K562 (cell line): Measurements from ENCODE around the gene COQ2. TPM values are rescaled to one million over a fixed set of nuclear protein-coding genes. Genes with fewer than 3 reads are reported as not detected.

Experiments used
- ATAC-seq: fragments of 200-7000 bp; cut with Tn5 transposase; 3 replicates; pipeline ENCODE4 v1.9.1; 2020; ENCODE audit warnings: moderate library complexity
- BruUV-seq: library from RNA; stranded (reverse); fragments of 400-500 nt; replicated peaks from 2 replicates; lab custom pipeline; 2021; lab: Mats Ljungman, UMichigan
- CTCF ChIA-PET: fragments of 300-600 bp; formaldehyde crosslinking; extraction: SDS; loops from one replicate; lab custom pipeline; 2021; ENCODE audit warnings: low intra/inter-chr PET ratio; lab: Yijun Ruan, JAX
- POLR2A ChIA-PET: fragments of 300-600, 350-650 bp; sonication (Branson Sonifier 250); formaldehyde crosslinking; extraction: SDS; loops from one replicate; lab custom pipeline; 2021; ENCODE audit warnings: antibody characterized with exemption, inconsistent platforms; lab: Yijun Ruan, JAX
- DNase-seq, 4 experiments: peaks; one replicate each; pipeline versions ENCODE4 v3.0.0 to v3.0.0-alpha.2; 2011 to 2018; ENCODE audit warnings: low spot score in 3 of 4, mixed read lengths in 3 of 4; ENCODE audit errors: extremely low read depth in 1 of 4
- FAIRE-seq: peaks from 2 replicates; lab custom pipeline; 2011; peaks lifted over from hg19 to GRCh38; lab: Jason Lieb, UNC
- H2AFZ ChIP-seq: 2 replicates; pipeline ENCODE4 v1.6.0; 2011; ENCODE audit warnings: low read depth, low read length, control low read depth, inconsistent platforms
- H3K27ac ChIP-seq: fragments of 200-600 bp; 3 replicates; pipeline ENCODE4 v1.8.0; 2011; ENCODE audit warnings: low read depth, mild to moderate bottlenecking, control low read depth, inconsistent platforms, low read length, moderate library complexity, mixed read lengths; ENCODE audit errors: extremely low read depth
- H3K27me3 ChIP-seq, 2 experiments: fragments of 300-600 bp in 1 of 2; 2 replicates in 1 of 2; 3 replicates in 1 of 2; pipeline versions ENCODE4 v1.6.0 to v1.8.0; 2011; ENCODE audit warnings: inconsistent platforms in 2 of 2, low read length in 2 of 2, mild to moderate bottlenecking in 1 of 2, mixed read lengths in 1 of 2, moderate library complexity in 1 of 2; ENCODE audit not compliant: control insufficient read depth in 2 of 2, insufficient read depth in 2 of 2
- H3K36me3 ChIP-seq: fragments of 300-600 bp; 3 replicates; pipeline ENCODE4 v1.8.0; 2011; ENCODE audit warnings: mild to moderate bottlenecking, low read length, inconsistent platforms; ENCODE audit not compliant: control insufficient read depth, insufficient read depth
- H3K4me1 ChIP-seq, 2 experiments: fragments of 200-600 bp in 1 of 2; replicated peaks in 1 of 2; 2 replicates in 1 of 2; 3 replicates in 1 of 2; pipeline versions ENCODE4 v1.5.1 to v1.8.0; 2011; ENCODE audit warnings: inconsistent platforms in 2 of 2, low read length in 2 of 2, mild to moderate bottlenecking in 1 of 2, mixed read lengths in 1 of 2, moderate library complexity in 1 of 2; ENCODE audit not compliant: control insufficient read depth in 2 of 2, insufficient read depth in 2 of 2
- H3K4me2 ChIP-seq: 2 replicates; pipeline ENCODE4 v1.6.1; 2011; ENCODE audit warnings: low read length, control low read depth, inconsistent platforms, mixed read lengths; ENCODE audit not compliant: insufficient read depth
- H3K4me3 ChIP-seq: fragments of 200-600 bp; sonication (generic), shearing (Covaris generic); 2 replicates; pipeline ENCODE4 v1.5.1; 2016; ENCODE audit warnings: control low read depth, inconsistent platforms
- H3K79me2 ChIP-seq: fragments of 200-600 bp; 3 replicates; pipeline ENCODE4 v1.8.0; 2011; ENCODE audit warnings: low read length, inconsistent platforms; ENCODE audit not compliant: control insufficient read depth, insufficient read depth
- H3K9ac ChIP-seq, 2 experiments: 2 replicates each; pipeline versions ENCODE4 v1.6.0 to v1.6.1; 2011; ENCODE audit warnings: low read depth in 2 of 2, low read length in 2 of 2, control low read depth in 1 of 2, inconsistent platforms in 1 of 2, mild to moderate bottlenecking in 1 of 2, mixed read lengths in 1 of 2; ENCODE audit not compliant: insufficient read depth in 1 of 2
- H3K9me1 ChIP-seq: one replicate; pipeline ENCODE4 v1.6.0; 2011; ENCODE audit warnings: inconsistent platforms, mild to moderate bottlenecking, low read length, moderate library complexity; ENCODE audit not compliant: control insufficient read depth, insufficient read depth
- H3K9me3 ChIP-seq: replicated peaks from 2 replicates; pipeline ENCODE4 v1.5.1; 2011; ENCODE audit warnings: low read depth, low read length, inconsistent platforms; ENCODE audit not compliant: control insufficient read depth, insufficient read depth
- H4K20me1 ChIP-seq: replicated peaks from 2 replicates; pipeline ENCODE4 v1.6.1; 2011; ENCODE audit warnings: low read length, inconsistent platforms, mixed read lengths; ENCODE audit not compliant: control insufficient read depth, insufficient read depth
- AFF4 ChIP-seq: sonication (generic); formaldehyde crosslinking; IDR thresholded peaks from 2 replicates; pipeline ENCODE4 v1.8.0; 2023; ENCODE audit warnings: mild to moderate bottlenecking, missing genetic modification reagents
- ARNT ChIP-seq, 2 experiments: fragments of 450-650 bp; IDR thresholded peaks; 2 replicates each; pipeline ENCODE4 v1.6.1; 2016; ENCODE audit warnings: mild to moderate bottlenecking in 1 of 2
- FOXA3 ChIP-seq, 2 experiments: fragments of 450-650 bp in 1 of 2; sonication (generic) in 1 of 2; formaldehyde crosslinking; IDR thresholded peaks in 1 of 2; conservative IDR thresholded peaks in 1 of 2; 2 replicates each; pipeline versions ENCODE4 v1.4.0 to v1.8.0; 2020 to 2022; ENCODE audit warnings: mild to moderate bottlenecking in 2 of 2, missing genetic modification reagents in 1 of 2
- FOXJ2 ChIP-seq: fragments of 200-800 bp; sonication (Bioruptor generic); IDR thresholded peaks from 2 replicates; pipeline ENCODE4 v1.6.1; 2016; ENCODE audit warnings: missing genetic modification characterization, missing compliant biosample characterization
- GABPB1 ChIP-seq: sonication (generic); formaldehyde crosslinking; IDR thresholded peaks from 2 replicates; pipeline ENCODE4 v1.8.0; 2022; ENCODE audit warnings: mild to moderate bottlenecking, missing genetic modification reagents
- IFI16 ChIP-seq: fragments of 250-450 bp; sonication (Bioruptor Pico); IDR thresholded peaks from 2 replicates; pipeline ENCODE4 v2.1.2; 2022; ENCODE audit warnings: mild to moderate bottlenecking, inconsistent platforms
- NRF1 ChIP-seq, 2 experiments: fragments of 450-650 bp; IDR thresholded peaks in 1 of 2; conservative IDR thresholded peaks in 1 of 2; 2 replicates each; pipeline ENCODE4 v1.6.1; 2014; ENCODE audit warnings: mild to moderate bottlenecking in 2 of 2
- RBM39 ChIP-seq: fragments of 200-400 bp; formaldehyde crosslinking; optimal IDR thresholded peaks from 2 replicates; pipeline ENCODE3; 2018; ENCODE audit warnings: low read depth, low read length
- ZNF146 ChIP-seq: IDR thresholded peaks from one replicate; pipeline ENCODE4 v1.6.1; 2018; ENCODE audit warnings: missing compliant biosample characterization; ENCODE audit not compliant: unreplicated experiment
- ZNF224 ChIP-seq: sonication (generic); formaldehyde crosslinking; IDR thresholded peaks from 2 replicates; pipeline ENCODE4 v1.8.0; 2022; ENCODE audit warnings: mild to moderate bottlenecking, missing genetic modification reagents
- ZNF561 ChIP-seq: fragments of 450-650 bp; formaldehyde crosslinking; conservative IDR thresholded peaks from 2 replicates; pipeline ENCODE4 v1.4.0; 2020; ENCODE audit warnings: mild to moderate bottlenecking, moderate library complexity
- WGBS: fragments of 100-300 bp; shearing (Covaris generic); methylation state at CpG from one replicate; pipeline ENCODE4 v1.1.6; 2016; ENCODE audit warnings: low coverage, mixed read lengths; ENCODE audit not compliant: insufficient coverage; ENCODE audit errors: missing lambda C conversion rate; 5-methylcytosine and 5-hydroxymethylcytosine counted together
- in situ Hi-C: fragments of 300-500 bp; cut with MboI; formaldehyde crosslinking; loops from 4 replicates; pipeline ENCODE4 v1.15.0; 2018; ENCODE audit warnings: inconsistent platforms, mixed read lengths
- intact Hi-C: fragments of 100-400 bp; cut with micrococcal nuclease; formaldehyde crosslinking; loops from 2 replicates; pipeline ENCODE4 v1.14.2; 2022
- polyA plus RNA-seq, 8 experiments: library from polyadenylated mRNA; depleted of rRNA in 4 of 8; stranded (reverse) in 5 of 8; unstranded in 3 of 8; fragments of >200 nt; fragmentation: Nextera tagmentation in 2 of 8; fragmentation: Illumina TruSeq in 1 of 8; extraction: Ambion mirVana in 2 of 8; extraction: Trizol in 1 of 8; gene quantifications; 2 replicates each; pipeline versions ENCODE4 v1.2.1 to v1.2.3, GENCODE V29; 2011 to 2014; ENCODE audit warnings: inconsistent platforms in 1 of 8, missing spikeins in 1 of 8
- total RNA-seq, 7 experiments: library from RNA; depleted of rRNA in 6 of 7; stranded (reverse); fragments of >200 nt in 6 of 7; fragmentation: Illumina TruSeq in 2 of 7; extraction: Trizol in 2 of 7; gene quantifications; 2 replicates each; pipeline versions ENCODE4 v1.2.1 to v1.2.3, GENCODE V29; 2011 to 2021; ENCODE audit warnings: low replicate concordance in 1 of 7
- TF ChIP-seq, protein P1 (sequence below): fragments of 250-450 bp; sonication (Bioruptor Pico); IDR thresholded peaks from 2 replicates; pipeline ENCODE4 v1.9.0; 2021; ENCODE audit warnings: mild to moderate bottlenecking, inconsistent platforms
- TF ChIP-seq, protein P2 (sequence below), 2 experiments: fragments of 450-650 bp; conservative IDR thresholded peaks; 2 replicates each; pipeline ENCODE4 v1.6.1; 2017; ENCODE audit warnings: mild to moderate bottlenecking in 2 of 2, moderate library complexity in 2 of 2
- TF ChIP-seq, protein P3 (sequence below): fragments of 250-450 bp; sonication (Bioruptor Pico); IDR thresholded peaks from 2 replicates; pipeline ENCODE4 v1.4.0; 2020; ENCODE audit warnings: mild to moderate bottlenecking, moderate library complexity

Gene COQ2
- total and polyA plus RNA-seq, 9 of the 15 experiments (the other 6 are each of a cell fraction or from before 2014, with no cell fraction given) = 1.9 to 13.5 (median 11.8) TPM

GRCh38 chr4:83323136-83323535 lies 38.5 kb upstream of the COQ2 start:
- no peak for DNase-seq
- ChIA-PET CTCF (no interaction called here), POLR2A (no interaction called here)
- no peak overlapping the region for H3K27ac ChIP-seq
- no peak overlapping the region for H3K4me3 ChIP-seq
- no peaks in the 10 kb centered on the region for H3K79me2 ChIP-seq
- no peak overlapping the region for H3K4me2 ChIP-seq
- H3K4me1 ChIP-seq = no peaks in the 10 kb centered on the region
- 0% methylated on average over 3 of the region's 3 CpGs for WGBS
- in situ Hi-C loops = no loop called here
- no peak overlapping the region for H3K9ac ChIP-seq
- H4K20me1 ChIP-seq = no peaks in the 10 kb centered on the region
- no peak for ATAC-seq
- no peak for FAIRE-seq
- H3K9me3 ChIP-seq = no peaks in the 10 kb centered on the region
- intact Hi-C loops = no loop called here
- no TSS peak for BruUV-seq
- peaks cover 34 to 44% of the 10 kb centered on the region in 2 experiments; a peak in 4 of 5 replicates for H3K27me3 ChIP-seq
- no peak overlapping the region for H2AFZ ChIP-seq
- no peaks in the 10 kb centered on the region for H3K36me3 ChIP-seq
- H3K9me1 ChIP-seq = no peaks in the 10 kb centered on the region
- TF ChIP-seq, protein P1, sequence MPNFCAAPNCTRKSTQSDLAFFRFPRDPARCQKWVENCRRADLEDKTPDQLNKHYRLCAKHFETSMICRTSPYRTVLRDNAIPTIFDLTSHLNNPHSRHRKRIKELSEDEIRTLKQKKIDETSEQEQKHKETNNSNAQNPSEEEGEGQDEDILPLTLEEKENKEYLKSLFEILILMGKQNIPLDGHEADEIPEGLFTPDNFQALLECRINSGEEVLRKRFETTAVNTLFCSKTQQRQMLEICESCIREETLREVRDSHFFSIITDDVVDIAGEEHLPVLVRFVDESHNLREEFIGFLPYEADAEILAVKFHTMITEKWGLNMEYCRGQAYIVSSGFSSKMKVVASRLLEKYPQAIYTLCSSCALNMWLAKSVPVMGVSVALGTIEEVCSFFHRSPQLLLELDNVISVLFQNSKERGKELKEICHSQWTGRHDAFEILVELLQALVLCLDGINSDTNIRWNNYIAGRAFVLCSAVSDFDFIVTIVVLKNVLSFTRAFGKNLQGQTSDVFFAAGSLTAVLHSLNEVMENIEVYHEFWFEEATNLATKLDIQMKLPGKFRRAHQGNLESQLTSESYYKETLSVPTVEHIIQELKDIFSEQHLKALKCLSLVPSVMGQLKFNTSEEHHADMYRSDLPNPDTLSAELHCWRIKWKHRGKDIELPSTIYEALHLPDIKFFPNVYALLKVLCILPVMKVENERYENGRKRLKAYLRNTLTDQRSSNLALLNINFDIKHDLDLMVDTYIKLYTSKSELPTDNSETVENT (CRISPR knock-in tag) = no peak
- no peak for TF ChIP-seq NRF1 (conservative IDR thresholded peaks at IDR 0.05 in 1 of 2, IDR thresholded peaks at IDR 0.05 in 1 of 2)
- no peak for TF ChIP-seq ZNF224 (CRISPR knock-in tag)
- TF ChIP-seq, protein P2, sequence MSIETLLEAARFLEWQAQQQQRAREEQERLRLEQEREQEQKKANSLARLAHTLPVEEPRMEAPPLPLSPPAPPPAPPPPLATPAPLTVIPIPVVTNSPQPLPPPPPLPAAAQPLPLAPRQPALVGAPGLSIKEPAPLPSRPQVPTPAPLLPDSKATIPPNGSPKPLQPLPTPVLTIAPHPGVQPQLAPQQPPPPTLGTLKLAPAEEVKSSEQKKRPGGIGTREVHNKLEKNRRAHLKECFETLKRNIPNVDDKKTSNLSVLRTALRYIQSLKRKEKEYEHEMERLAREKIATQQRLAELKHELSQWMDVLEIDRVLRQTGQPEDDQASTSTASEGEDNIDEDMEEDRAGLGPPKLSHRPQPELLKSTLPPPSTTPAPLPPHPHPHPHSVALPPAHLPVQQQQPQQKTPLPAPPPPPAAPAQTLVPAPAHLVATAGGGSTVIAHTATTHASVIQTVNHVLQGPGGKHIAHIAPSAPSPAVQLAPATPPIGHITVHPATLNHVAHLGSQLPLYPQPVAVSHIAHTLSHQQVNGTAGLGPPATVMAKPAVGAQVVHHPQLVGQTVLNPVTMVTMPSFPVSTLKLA (conservative IDR thresholded peaks at IDR 0.05) = no peak
- TF ChIP-seq IFI16 (CRISPR knock-in tag) = no peak
- TF ChIP-seq FOXA3 (CRISPR knock-in tag; conservative IDR thresholded peaks at IDR 0.05 in 1 of 2, IDR thresholded peaks at IDR 0.05 in 1 of 2) = no peak
- TF ChIP-seq ZNF561 = no peak
- TF ChIP-seq RBM39 = no peak
- TF ChIP-seq AFF4 (CRISPR knock-in tag) = no peak
- TF ChIP-seq, protein P3, sequence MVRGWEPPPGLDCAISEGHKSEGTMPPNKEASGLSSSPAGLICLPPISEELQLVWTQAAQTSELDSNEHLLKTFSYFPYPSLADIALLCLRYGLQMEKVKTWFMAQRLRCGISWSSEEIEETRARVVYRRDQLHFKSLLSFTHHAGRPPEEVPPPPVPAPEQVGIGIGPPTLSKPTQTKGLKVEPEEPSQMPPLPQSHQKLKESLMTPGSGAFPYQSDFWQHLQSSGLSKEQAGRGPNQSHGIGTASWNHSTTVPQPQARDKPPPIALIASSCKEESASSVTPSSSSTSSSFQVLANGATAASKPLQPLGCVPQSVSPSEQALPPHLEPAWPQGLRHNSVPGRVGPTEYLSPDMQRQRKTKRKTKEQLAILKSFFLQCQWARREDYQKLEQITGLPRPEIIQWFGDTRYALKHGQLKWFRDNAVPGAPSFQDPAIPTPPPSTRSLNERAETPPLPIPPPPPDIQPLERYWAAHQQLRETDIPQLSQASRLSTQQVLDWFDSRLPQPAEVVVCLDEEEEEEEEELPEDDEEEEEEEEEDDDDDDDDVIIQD (CRISPR knock-in tag) = no peak
- no peak for TF ChIP-seq ARNT (IDR thresholded peaks at IDR 0.05)
- no peak for TF ChIP-seq GABPB1 (CRISPR knock-in tag)
- no peak for TF ChIP-seq ZNF146 (CRISPR knock-in tag)
- no peak for TF ChIP-seq FOXJ2
